Pancreas (tissue), 10 donors: ENCODE data around the gene ZNF554. TPM values are rescaled to one million over a fixed set of nuclear protein-coding genes. Genes with fewer than 3 reads are reported as not detected.

ENCODE experiments used
- ATAC-seq, 4 donors: fragments of 200-7000 bp; cut with Tn5 transposase; one replicate each; pipeline versions ENCODE4 v1.8.0 to v1.9.1; 2020; ENCODE audit warnings: mild to moderate bottlenecking in 4 of 4, moderate library complexity in 4 of 4
- DNase-seq, 6 donors: peaks; one replicate each; pipeline ENCODE4 v3.0.0-alpha.2; 2020
- FAIRE-seq: peaks from 2 replicates; lab custom pipeline; 2012; peaks lifted over from hg19 to GRCh38; lab: Jason Lieb, UNC
- H3K27ac ChIP-seq, 4 donors: fragments of 200-600 bp; sonication (generic); 1 replicate in 3 of 4; 2 replicates in 1 of 4; pipeline versions ENCODE4 v1.5.0 to v1.8.0; 2020
- H3K27me3 ChIP-seq, 4 donors: fragments of 200-600 bp; one replicate each; pipeline ENCODE4 v1.8.0; 2021
- H3K36me3 ChIP-seq, 3 donors: fragments of 200-600 bp; sonication (generic) in 1 of 3; one replicate each; pipeline versions ENCODE4 v1.5.0 to v1.8.0; 2020 to 2021
- H3K4me1 ChIP-seq, 3 donors: fragments of 200-600 bp; one replicate each; pipeline ENCODE4 v1.8.0; 2021
- H3K4me3 ChIP-seq, 4 donors: fragments of 200-600 bp; sonication (generic) in 2 of 4; one replicate each; pipeline versions ENCODE4 v1.5.0 to v1.8.0; 2020 to 2021
- H3K9me3 ChIP-seq, 4 donors: fragments of 200-600 bp; one replicate each; pipeline ENCODE4 v1.8.0; 2021
- WGBS, 2 donors: extraction: QIAGEN DNeasy Blood & Tissue Kit; methylation state at CpG; one replicate each; pipeline ENCODE4 v1.1.7; 2013; 5-methylcytosine and 5-hydroxymethylcytosine counted together
- intact Hi-C, 3 donors: fragments of 100-400 bp; cut with DNase I; formaldehyde crosslinking; loops; one replicate each; pipeline versions ENCODE4 v1.11.1 to v1.14.2; 2022
- polyA plus RNA-seq, 2 donors: library from polyadenylated mRNA; stranded (reverse); fragments of 200-250 nt; gene quantifications; one replicate each; pipeline ENCODE4 v1.2.3, GENCODE V29; 2013
- total RNA-seq, 6 donors: library from RNA; stranded (reverse); fragmentation: NEBNext Ultra II Directional in 4 of 6; extraction: Animal tissue kit (Norgen Biotek cat#: 25700) in 4 of 6; gene quantifications; one replicate each; pipeline versions ENCODE4 v1.2.1 to v1.2.4, GENCODE V29; 2021 to 2023
- TF ChIP-seq, protein P1 (sequence below), 4 donors: fragments of 200-600 bp; sonication (generic) in 3 of 4; IDR thresholded peaks; one replicate each; pipeline versions ENCODE4 v1.5.0 to v1.8.0; 2021; ENCODE audit warnings: antibody characterized with exemption in 4 of 4
- donor health status: healthy with polysubstance abuse.
- donor health status: DM: no; HTN: no; CAD: no; lungs with moderate emphysema.
- donor health status: DM: no; HTN: no; CAD: no.
- donor health status: control.
- donor health status: control.
- donor health status: Bipolar disorder and iron deficiency.
- donor health status: DM: yes; HTN: yes; CAD: no.
- donor health status: DM: no; HTN: no; CAD: no.
- donor health status: DM: no; HTN: no; CAD: no.
- donor health status: DM: yes; HTN: yes; CAD: no.

Gene ZNF554
- total and polyA plus RNA-seq, 8 donors = 2.6 to 5.2 (median 3.6) TPM

DNA sequence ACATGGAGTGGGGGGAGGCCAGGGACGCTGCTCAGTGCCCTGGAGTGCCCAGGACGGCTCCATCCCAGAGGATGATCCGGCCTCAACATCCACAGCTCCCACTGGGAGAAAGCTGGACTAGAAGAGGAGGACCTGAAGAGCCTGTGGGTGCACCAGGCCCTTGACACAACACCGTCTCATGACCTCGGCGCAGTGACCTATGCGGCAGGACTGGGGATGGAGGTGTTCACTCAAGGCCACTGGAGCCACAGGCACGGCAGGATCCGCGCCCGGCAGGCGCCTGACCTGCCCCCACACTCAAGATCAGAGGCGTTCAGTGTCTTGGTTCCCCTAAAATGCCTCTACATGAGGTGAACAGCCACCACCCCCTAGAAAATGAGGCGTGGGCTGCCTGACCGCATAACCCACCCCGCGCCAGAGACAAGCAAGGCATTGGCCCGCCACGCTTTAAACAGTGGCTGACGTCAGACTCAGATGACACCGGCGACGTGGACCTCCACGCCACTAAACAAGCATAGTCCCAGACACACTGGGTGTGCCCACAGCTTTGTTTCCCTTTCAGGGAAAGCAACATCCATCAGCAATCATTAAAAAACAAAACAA, 44.6 kb upstream of the ZNF554 start:
- DNase-seq = no peak
- no peaks in the 10 kb centered on the region for H3K4me1 ChIP-seq
- no peaks in the 10 kb centered on the region for H3K9me3 ChIP-seq
- peak overlapping the region in 2 of 4 donors; percentile 19 to 48 for H3K27ac ChIP-seq
- intact Hi-C loops = no loop called here
- 86 to 91% methylated on average over 24 of the region's 24 CpGs for WGBS, 2 donors
- no peaks in the 10 kb centered on the region for H3K36me3 ChIP-seq
- H3K4me3 ChIP-seq = no peak overlapping the region
- no peak for FAIRE-seq
- TF ChIP-seq, protein P1, sequence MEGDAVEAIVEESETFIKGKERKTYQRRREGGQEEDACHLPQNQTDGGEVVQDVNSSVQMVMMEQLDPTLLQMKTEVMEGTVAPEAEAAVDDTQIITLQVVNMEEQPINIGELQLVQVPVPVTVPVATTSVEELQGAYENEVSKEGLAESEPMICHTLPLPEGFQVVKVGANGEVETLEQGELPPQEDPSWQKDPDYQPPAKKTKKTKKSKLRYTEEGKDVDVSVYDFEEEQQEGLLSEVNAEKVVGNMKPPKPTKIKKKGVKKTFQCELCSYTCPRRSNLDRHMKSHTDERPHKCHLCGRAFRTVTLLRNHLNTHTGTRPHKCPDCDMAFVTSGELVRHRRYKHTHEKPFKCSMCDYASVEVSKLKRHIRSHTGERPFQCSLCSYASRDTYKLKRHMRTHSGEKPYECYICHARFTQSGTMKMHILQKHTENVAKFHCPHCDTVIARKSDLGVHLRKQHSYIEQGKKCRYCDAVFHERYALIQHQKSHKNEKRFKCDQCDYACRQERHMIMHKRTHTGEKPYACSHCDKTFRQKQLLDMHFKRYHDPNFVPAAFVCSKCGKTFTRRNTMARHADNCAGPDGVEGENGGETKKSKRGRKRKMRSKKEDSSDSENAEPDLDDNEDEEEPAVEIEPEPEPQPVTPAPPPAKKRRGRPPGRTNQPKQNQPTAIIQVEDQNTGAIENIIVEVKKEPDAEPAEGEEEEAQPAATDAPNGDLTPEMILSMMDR (IDR thresholded peaks at IDR 0.05) = no peak
- ATAC-seq = peak in 2 of 4 donors; percentile 13 to 53
- no peaks in the 10 kb centered on the region for H3K27me3 ChIP-seq

DNA sequence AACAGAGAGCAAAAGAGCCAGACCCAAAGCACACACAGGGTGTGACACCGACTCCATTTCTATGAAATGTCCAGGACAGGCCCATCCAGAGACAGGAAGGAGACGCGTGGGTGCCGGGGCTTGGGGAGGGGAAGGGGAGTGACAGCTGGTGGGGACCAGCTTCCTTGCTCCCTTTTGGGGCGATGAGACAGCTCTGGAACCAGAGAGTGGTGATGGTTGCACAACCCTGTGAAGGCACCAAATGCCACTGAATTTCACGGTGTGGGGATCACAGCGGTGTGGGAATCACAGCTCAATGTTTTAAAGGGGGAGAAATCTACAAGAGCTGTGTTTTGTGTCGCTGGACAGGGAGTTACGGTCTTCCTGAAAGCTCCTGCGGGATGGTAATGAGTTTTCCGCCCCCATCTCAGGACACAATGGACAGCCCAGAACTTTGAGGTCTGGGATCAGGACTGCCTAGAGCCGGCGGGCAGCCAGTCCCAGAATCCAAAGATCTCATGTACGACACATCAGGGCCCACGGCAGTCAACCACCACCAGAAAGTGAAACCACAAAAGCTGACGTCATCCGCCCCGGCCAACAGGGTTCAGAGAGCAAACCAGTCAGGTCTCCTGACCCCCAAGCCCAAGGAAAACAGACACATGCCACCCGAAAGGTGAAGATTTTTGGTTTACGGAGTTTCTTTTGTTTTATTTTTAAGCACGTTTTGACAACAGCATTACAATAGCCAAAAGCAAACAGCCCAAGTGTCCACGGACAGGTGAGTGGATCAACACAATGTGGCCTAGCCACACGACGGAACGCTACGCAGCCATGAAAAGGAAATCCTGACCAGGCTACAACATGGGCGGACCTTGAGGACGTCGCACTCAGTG, 43.9 kb upstream of the ZNF554 start:
- peak in 2 of 4 donors; percentile 40 to 56 for ATAC-seq
- FAIRE-seq = no peak
- H3K4me1 ChIP-seq = no peaks in the 10 kb centered on the region

DNA sequence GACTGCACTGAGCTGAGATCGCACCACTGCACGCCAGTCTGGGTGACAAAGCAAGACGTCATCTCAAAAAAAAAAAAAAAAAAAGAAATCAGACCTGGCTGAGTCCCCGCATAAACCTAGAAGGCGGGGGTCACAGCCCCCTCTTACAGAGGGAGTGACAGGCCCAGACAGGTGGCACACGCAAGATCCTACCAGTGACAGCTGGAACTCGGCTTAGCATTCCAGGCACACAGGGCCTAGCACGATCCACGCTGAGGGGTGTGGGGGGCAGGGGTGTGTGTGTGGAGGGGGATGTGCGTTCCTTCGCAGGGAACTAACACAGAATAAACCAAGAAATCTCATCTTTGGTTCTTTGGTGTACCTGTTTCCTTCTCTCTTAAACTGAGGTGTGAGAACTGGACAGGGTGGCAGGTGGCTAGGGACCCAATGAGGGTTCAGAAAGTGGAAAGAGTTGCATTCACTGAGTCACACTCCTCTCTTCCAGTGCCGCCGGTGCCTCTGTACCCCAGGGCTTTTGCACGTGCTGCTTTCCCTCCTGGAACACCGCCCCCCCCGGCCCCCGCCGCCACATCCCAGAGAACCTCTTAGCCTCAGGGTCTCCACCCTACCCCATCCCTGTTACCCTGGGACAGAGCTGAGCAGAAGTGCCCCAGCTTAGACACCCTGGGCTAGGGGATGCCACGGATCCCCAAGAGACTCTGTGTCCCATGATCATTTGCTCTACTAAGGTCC, 41.5 kb upstream of the ZNF554 start:
- 93% methylated on average over 18 to 19 of the region's 19 CpGs for WGBS, 2 donors
- no peak for FAIRE-seq
- ATAC-seq = no peak
- H3K9me3 ChIP-seq = no peaks in the 10 kb centered on the region
- H3K4me3 ChIP-seq = no peak overlapping the region
- TF ChIP-seq, protein P1 (IDR thresholded peaks at IDR 0.05) = no peak
- intact Hi-C loops = no loop called here
- no peaks in the 10 kb centered on the region for H3K36me3 ChIP-seq
- H3K27me3 ChIP-seq = no peaks in the 10 kb centered on the region
- H3K27ac ChIP-seq = no peak overlapping the region
- no peak for DNase-seq
- peaks cover 0 to 12% (median 7%) of the 10 kb centered on the region in 3 donors for H3K4me1 ChIP-seq

More for the DNA sequence above, 43.9 kb upstream of the ZNF554 start:
- Histone ChIP-seq H3K36me3 (no peaks in the 10 kb centered on the region), H3K4me3 (no peak overlapping the region), H3K27ac (peak overlapping the region in 2 of 4 donors; percentile 19 to 48), H3K27me3 (no peaks in the 10 kb centered on the region), H3K9me3 (no peaks in the 10 kb centered on the region)
- DNase-seq = no peak
- WGBS, 2 donors = 85 to 87% methylated on average over 29 of the region's 29 CpGs
- intact Hi-C loops = no loop called here
- TF ChIP-seq, protein P1 (IDR thresholded peaks at IDR 0.05) = no peak

DNA sequence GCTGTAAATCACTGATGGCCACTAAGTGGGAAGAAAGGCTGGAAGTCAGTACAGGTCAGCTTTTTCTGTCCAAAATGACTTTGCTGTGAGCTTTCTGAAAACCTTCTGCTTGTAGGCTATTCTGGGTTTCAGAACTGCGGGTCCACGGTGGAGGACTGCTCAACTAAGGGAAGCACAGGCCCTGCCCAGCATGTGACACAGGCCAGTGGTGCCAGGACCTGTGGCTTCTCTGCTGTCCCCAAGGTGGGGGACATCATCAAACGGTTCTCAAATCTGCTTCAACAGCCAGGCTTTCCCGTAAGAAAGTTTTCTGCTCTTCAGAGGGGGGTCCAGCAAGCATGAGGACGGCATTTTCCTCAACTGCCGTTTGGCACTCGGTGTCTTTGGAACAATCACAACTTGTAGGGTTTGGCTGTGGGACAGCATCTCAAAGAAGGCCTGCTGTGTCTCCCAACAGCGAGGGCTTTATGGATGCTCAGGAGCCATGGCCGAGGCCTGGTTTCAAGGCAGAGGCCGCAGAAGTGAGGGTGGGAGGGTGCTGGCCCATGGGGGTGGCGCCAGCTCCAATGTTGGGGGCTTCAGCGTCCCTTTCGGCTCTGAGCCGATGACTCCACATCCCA, 40.4 kb upstream of the ZNF554 start:
- H3K27me3 ChIP-seq = no peaks in the 10 kb centered on the region
- intact Hi-C loops = no loop called here
- peaks cover 0 to 16% (median 13%) of the 10 kb centered on the region in 3 donors for H3K4me1 ChIP-seq
- no peak overlapping the region for H3K27ac ChIP-seq
- 70 to 71% methylated on average over 14 of the region's 14 CpGs for WGBS, 2 donors
- no peaks in the 10 kb centered on the region for H3K9me3 ChIP-seq
- FAIRE-seq (no peak), ATAC-seq (no peak), DNase-seq (no peak)
- no peak overlapping the region for H3K4me3 ChIP-seq
- H3K36me3 ChIP-seq = no peaks in the 10 kb centered on the region
- TF ChIP-seq, protein P1 (IDR thresholded peaks at IDR 0.05) = no peak
